CD4-positive, alpha-beta T cell treated with Interleukin-17A for 4 hours (primary cell): ENCODE data around the gene ANKUB1.
"Not testable (repeated sequence)": the region's sequence is repeated elsewhere in the genome, so short reads cannot be mapped to it uniquely, and the experiment has no call there.

Experiments
- DNase-seq: peaks from one replicate; pipeline ENCODE4 v3.0.0-alpha.2; 2020; ENCODE audit warnings: mixed read lengths

ANKUB1 gene

GRCh38 chr3:149792452-149793270 is at the start of gene ANKUB1:
Gene ANKUB1, minus strand, starts transcription at chr3:149792554. Its CDS starts 188 bp downstream, at chr3:149792366.
- no peak for DNase-seq

GRCh38 chr3:149839896-149840295 is 47.5 kb upstream of the ANKUB1 start:
- DNase-seq, result no peak

GRCh38 chr3:149839469-149839868 is 47.1 kb upstream of the ANKUB1 start:
- not testable (repeated sequence) for DNase-seq

- not testable (repeated sequence) for DNase-seq
Observed at GRCh38 chr3:149838491-149838890, 46.1 kb upstream of the ANKUB1 start.

GRCh38 chr3:149833241-149833640 is 40.9 kb upstream of the ANKUB1 start:
- DNase-seq, result no peak

GRCh38 chr3:149832086-149832485 is 39.7 kb upstream of the ANKUB1 start:
- no peak for DNase-seq

- DNase-seq, result no peak
Observed at GRCh38 chr3:149831321-149831720, 39.0 kb upstream of the ANKUB1 start.

- DNase-seq, result no peak
Observed at GRCh38 chr3:149830902-149831301, 38.5 kb upstream of the ANKUB1 start.

- DNase-seq, result not testable (repeated sequence)
Observed at GRCh38 chr3:149829631-149830030, 37.3 kb upstream of the ANKUB1 start.

- no peak for DNase-seq
Observed at GRCh38 chr3:149828390-149828789, 36.0 kb upstream of the ANKUB1 start.

GRCh38 chr3:149826636-149827035 is 34.3 kb upstream of the ANKUB1 start:
- DNase-seq, result no peak

GRCh38 chr3:149820183-149820582 is 27.8 kb upstream of the ANKUB1 start:
- no peak for DNase-seq

GRCh38 chr3:149819432-149819831 is 27.1 kb upstream of the ANKUB1 start:
- DNase-seq, result no peak

- DNase-seq, result no peak
Observed at GRCh38 chr3:149816986-149817385, 24.6 kb upstream of the ANKUB1 start.

GRCh38 chr3:149816311-149816710 is 24.0 kb upstream of the ANKUB1 start:
- DNase-seq, result no peak

GRCh38 chr3:149815728-149816127 is 23.4 kb upstream of the ANKUB1 start:
- no peak for DNase-seq

- no peak for DNase-seq
Observed at GRCh38 chr3:149815321-149815720, 23.0 kb upstream of the ANKUB1 start.

GRCh38 chr3:149813367-149814281 is 21.3 kb upstream of the ANKUB1 start:
- peak; percentile 25 for DNase-seq

GRCh38 chr3:149812606-149813366 is 20.4 kb upstream of the ANKUB1 start, which contains the start of gene RNF13:
Gene RNF13, plus strand, starts transcription at chr3:149813215. Its CDS starts 32,812 bp downstream, at chr3:149846027.
- peak; percentile 94 for DNase-seq

GRCh38 chr3:149812165-149812605 is 19.8 kb upstream of the ANKUB1 start:
- no peak for DNase-seq

- no peak for DNase-seq
Observed at GRCh38 chr3:149810846-149811245, 18.5 kb upstream of the ANKUB1 start.

- DNase-seq, result no peak
Observed at GRCh38 chr3:149809699-149810098, 17.3 kb upstream of the ANKUB1 start.
